IMR-90 (cell line): ENCODE results near the gene CUBN. TPM values are rescaled to one million over a fixed set of nuclear protein-coding genes. Genes with fewer than 3 reads are reported as not detected.

Experiments
- ATAC-seq: fragments of 200-7000 bp; cut with Tn5 transposase; 2 replicates; pipeline ENCODE4 v1.9.1; 2020; ENCODE audit warnings: low read depth, mild to moderate bottlenecking, moderate library complexity
- BruUV-seq: library from RNA; stranded (reverse); fragments of 400-500 nt; replicated peaks from 2 replicates; lab custom pipeline; 2021; lab: Mats Ljungman, UMichigan
- CTCF ChIA-PET: fragments of 300-600 bp; formaldehyde crosslinking; extraction: SDS; loops from one replicate; lab custom pipeline; 2021; ENCODE audit warnings: antibody characterized with exemption; lab: Yijun Ruan, JAX
- POLR2A ChIA-PET: fragments of 300-600 bp; sonication (Branson Sonifier 250); formaldehyde crosslinking; loops from one replicate; lab custom pipeline; 2022; ENCODE audit warnings: antibody characterized with exemption; ENCODE audit not compliant: unreplicated experiment; lab: Charles Lee
- DNase-seq: peaks from one replicate; pipeline ENCODE4 v3.0.0; 2013
- H2AFZ ChIP-seq: replicated peaks from 2 replicates; pipeline ENCODE3; 2013; ENCODE audit warnings: low read length, mild to moderate bottlenecking; ENCODE audit not compliant: poor library complexity
- H2AK5ac ChIP-seq: 2 replicates; pipeline ENCODE4 v1.6.1; 2013; ENCODE audit warnings: low read depth, low read length, inconsistent platforms
- H2AK9ac ChIP-seq: replicated peaks from 2 replicates; pipeline ENCODE3; 2013; ENCODE audit warnings: mild to moderate bottlenecking, low read depth, low read length, moderate library complexity; ENCODE audit not compliant: poor library complexity
- H2BK120ac ChIP-seq: 2 replicates; pipeline ENCODE4 v1.6.1; 2013; ENCODE audit warnings: low read depth, low read length, inconsistent platforms
- H2BK15ac ChIP-seq: 3 replicates; pipeline ENCODE4 v1.6.1; 2013; ENCODE audit warnings: low read depth, low read length, inconsistent platforms
- H2BK20ac ChIP-seq: 2 replicates; pipeline ENCODE4 v1.6.1; 2013; ENCODE audit warnings: low read depth, mild to moderate bottlenecking, inconsistent platforms, low read length, moderate library complexity
- H2BK5ac ChIP-seq: 2 replicates; pipeline ENCODE4 v1.6.1; 2013; ENCODE audit warnings: mild to moderate bottlenecking, low read depth, low read length, inconsistent platforms; ENCODE audit not compliant: poor library complexity, severe bottlenecking
- H3K14ac ChIP-seq: replicated peaks from 2 replicates; pipeline ENCODE4 v1.6.1; 2013; ENCODE audit warnings: low read depth, low read length, inconsistent platforms
- H3K18ac ChIP-seq: 2 replicates; pipeline ENCODE4 v1.6.1; 2013; ENCODE audit warnings: low read depth, low read length, control low read depth
- H3K23ac ChIP-seq: 2 replicates; pipeline ENCODE4 v1.6.1; 2013; ENCODE audit warnings: low read depth, low read length, inconsistent platforms
- H3K27ac ChIP-seq: 2 replicates; pipeline ENCODE4 v1.5.1; 2013; ENCODE audit warnings: mild to moderate bottlenecking, control low read depth, low read length; ENCODE audit not compliant: insufficient read depth
- H3K27me3 ChIP-seq: 2 replicates; pipeline ENCODE4 v1.6.1; 2013; ENCODE audit warnings: low read length; ENCODE audit not compliant: control insufficient read depth, insufficient read depth
- H3K36me3 ChIP-seq: 2 replicates; pipeline ENCODE4 v1.6.1; 2013; ENCODE audit warnings: low read length, mixed read lengths; ENCODE audit not compliant: control insufficient read depth, insufficient read depth
- H3K4ac ChIP-seq: 2 replicates; pipeline ENCODE4 v1.6.1; 2013; ENCODE audit warnings: low read depth, low read length, inconsistent platforms
- H3K4me1 ChIP-seq: 2 replicates; pipeline ENCODE4 v1.6.1; 2013; ENCODE audit warnings: low read length, mixed read lengths; ENCODE audit not compliant: control insufficient read depth, insufficient read depth
- H3K4me2 ChIP-seq: 2 replicates; pipeline ENCODE4 v1.6.1; 2013; ENCODE audit warnings: low read depth, mild to moderate bottlenecking, control low read depth, low read length, moderate library complexity
- H3K4me3 ChIP-seq: 2 replicates; pipeline ENCODE4 v1.5.1; 2013; ENCODE audit warnings: low read depth, mild to moderate bottlenecking, control low read depth, low read length, moderate library complexity; ENCODE audit not compliant: insufficient read depth
- H3K56ac ChIP-seq: 2 replicates; pipeline ENCODE4 v1.6.1; 2013; ENCODE audit warnings: low read length, inconsistent platforms; ENCODE audit not compliant: insufficient read depth; ENCODE audit errors: extremely low read depth
- H3K79me1 ChIP-seq, 2 experiments: 2 replicates each; pipeline ENCODE4 v1.6.1; 2013; ENCODE audit warnings: low read length in 2 of 2, inconsistent platforms in 1 of 2, low read depth in 1 of 2
- H3K9ac ChIP-seq: 2 replicates; pipeline ENCODE4 v1.6.1; 2013; ENCODE audit warnings: low read depth, low read length, control low read depth
- H3K9me1 ChIP-seq: 2 replicates; pipeline ENCODE4 v1.6.1; 2013; ENCODE audit warnings: low read length, inconsistent platforms; ENCODE audit not compliant: insufficient read depth
- H3K9me3 ChIP-seq: 2 replicates; pipeline ENCODE4 v1.6.1; 2013; ENCODE audit warnings: low read length; ENCODE audit not compliant: control insufficient read depth, insufficient read depth
- H4K20me1 ChIP-seq: 2 replicates; pipeline ENCODE4 v1.6.1; 2013; ENCODE audit warnings: low read length, inconsistent platforms; ENCODE audit not compliant: insufficient read depth
- H4K5ac ChIP-seq: 2 replicates; pipeline ENCODE4 v1.6.1; 2013; ENCODE audit warnings: mild to moderate bottlenecking, low read depth, low read length, control low read depth
- H4K8ac ChIP-seq, 2 experiments: 2 replicates each; pipeline ENCODE4 v1.6.1; 2013; ENCODE audit warnings: low read depth in 2 of 2, low read length in 2 of 2, control low read depth in 1 of 2, inconsistent platforms in 1 of 2
- H4K91ac ChIP-seq: 2 replicates; pipeline ENCODE4 v1.6.1; 2013; ENCODE audit warnings: low read depth, low read length, inconsistent platforms; ENCODE audit not compliant: insufficient read depth
- BHLHE40 ChIP-seq: fragments of 150-350 bp; IDR thresholded peaks from 2 replicates; pipeline ENCODE4 v1.6.1; 2016; ENCODE audit warnings: mild to moderate bottlenecking, low read depth, low read length
- CEBPB ChIP-seq: IDR thresholded peaks from 2 replicates; pipeline ENCODE4 v1.6.1; 2012; ENCODE audit warnings: low read depth, low read length, improper control_type of control experiment
- CHD1 ChIP-seq: IDR thresholded peaks from 2 replicates; pipeline ENCODE4 v1.6.1; 2012; ENCODE audit warnings: low read depth, low read length, improper control_type of control experiment
- CTCF ChIP-seq: conservative IDR thresholded peaks from 2 replicates; pipeline ENCODE4 v1.5.1; 2012; ENCODE audit warnings: mild to moderate bottlenecking, low read depth, low read length, improper control_type of control experiment
- ELK1 ChIP-seq: fragments of 150-350 bp; IDR thresholded peaks from 2 replicates; pipeline ENCODE4 v1.6.1; 2016; ENCODE audit warnings: low read depth, mild to moderate bottlenecking, low read length, moderate library complexity, borderline replicate concordance
- FOS ChIP-seq: fragments of 150-350 bp; IDR thresholded peaks from 2 replicates; pipeline ENCODE4 v1.6.1; 2016; ENCODE audit warnings: low read depth, low read length
- MAFK ChIP-seq: IDR thresholded peaks from 2 replicates; pipeline ENCODE4 v1.6.1; 2012; ENCODE audit warnings: low read depth, low read length, improper control_type of control experiment
- MAZ ChIP-seq: IDR thresholded peaks from 2 replicates; pipeline ENCODE4 v1.6.1; 2012; ENCODE audit warnings: low read depth, mild to moderate bottlenecking, low read length, improper control_type of control experiment, moderate library complexity, borderline replicate concordance
- MXI1 ChIP-seq: IDR thresholded peaks from 2 replicates; pipeline ENCODE4 v1.6.1; 2012; ENCODE audit warnings: low read depth, mild to moderate bottlenecking, low read length, moderate library complexity, borderline replicate concordance
- NFE2L2 ChIP-seq: fragments of 150-350 bp; IDR thresholded peaks from 2 replicates; pipeline ENCODE4 v1.6.1; 2016; ENCODE audit warnings: low read depth, mild to moderate bottlenecking, low read length
- POLR2A ChIP-seq: IDR thresholded peaks from 2 replicates; pipeline ENCODE4 v1.6.1; 2012; ENCODE audit warnings: mild to moderate bottlenecking, low read depth, low read length
- RAD21 ChIP-seq: IDR thresholded peaks from 2 replicates; pipeline ENCODE4 v1.6.1; 2012; ENCODE audit warnings: low read length, improper control_type of control experiment
- RCOR1 ChIP-seq: IDR thresholded peaks from 2 replicates; pipeline ENCODE4 v1.6.1; 2012; ENCODE audit warnings: mild to moderate bottlenecking, low read length, improper control_type of control experiment; ENCODE audit not compliant: insufficient replicate concordance
- RFX5 ChIP-seq: IDR thresholded peaks from 2 replicates; pipeline ENCODE4 v1.8.0; 2012; ENCODE audit warnings: low read depth, mild to moderate bottlenecking, low read length, moderate library complexity
- SMC3 ChIP-seq: fragments of 150-350 bp; IDR thresholded peaks from 2 replicates; pipeline ENCODE4 v1.6.1; 2016; ENCODE audit warnings: low read depth, mild to moderate bottlenecking, antibody characterized with exemption, low read length, moderate library complexity
- USF2 ChIP-seq: fragments of 150-350 bp; IDR thresholded peaks from 2 replicates; pipeline ENCODE4 v1.6.1; 2017; ENCODE audit warnings: mild to moderate bottlenecking, antibody characterized with exemption, low read length, low read depth
- WGBS, 2 experiments: methylation state at CpG; one replicate each; pipeline versions ENCODE4 v1.1.5 to v1.1.7; 2013; ENCODE audit warnings: missing lambda C conversion rate in 2 of 2; ENCODE audit not compliant: insufficient read length in 1 of 2; ENCODE audit errors: extremely low coverage in 2 of 2; 5-methylcytosine and 5-hydroxymethylcytosine counted together
- dilution Hi-C: fragments of 300-500 bp; cut with HindIII; formaldehyde crosslinking; loops from one replicate; pipeline ENCODE4 v1.14.3; 2018; ENCODE audit warnings: low sequenced_read_pairs; ENCODE audit not compliant: unreplicated experiment
- in situ Hi-C: fragments of 300-500 bp; cut with MboI; formaldehyde crosslinking; loops from 3 replicates; pipeline ENCODE4 v1.14.3; 2019; ENCODE audit warnings: low sequenced_read_pairs, inconsistent platforms, mixed read lengths
- intact Hi-C: fragments of 100-400 bp; cut with micrococcal nuclease; formaldehyde crosslinking; loops from 2 replicates; pipeline ENCODE4 v1.10.0; 2022
- polyA plus RNA-seq, 3 experiments: library from polyadenylated mRNA; depleted of rRNA; stranded (reverse); fragments of >200 nt; gene quantifications; 2 replicates each; pipeline ENCODE4 v1.2.3, GENCODE V29; 2012; ENCODE audit warnings: low replicate concordance in 1 of 3
- total RNA-seq: library from RNA; depleted of rRNA; stranded (reverse); fragments of >200 nt; gene quantifications from 2 replicates; pipeline ENCODE4 v1.2.3, GENCODE V29; 2012

CUBN gene
- total and polyA plus RNA-seq, 2 of the 4 experiments (the other 2 are of a cell fraction), result 0.19 to 0.54 TPM

GRCh38 chr10:17171141-17171641, 41.6 kb upstream of the CUBN start:
- Histone ChIP-seq H3K9ac (peak overlapping the region; percentile 67; the same call in 1 of the 2 replicates), H2BK120ac (peak overlapping the region; percentile 85; the same call in 1 of the 2 replicates), H2BK15ac (peak overlapping the region; percentile 69; the same call in 2 of the 3 replicates), H4K5ac (peak overlapping the region; percentile 93), H4K20me1 (no peaks in the 10 kb centered on the region), H3K79me1 (peaks cover 0 to 5% of the 10 kb centered on the region in 2 experiments; a peak in 1 of 4 replicates), H3K9me1 (peaks cover 4% of the 10 kb centered on the region), H2AK5ac (peak overlapping the region; percentile 61), H3K23ac (peak overlapping the region; percentile 89), H2BK5ac (peak overlapping the region; percentile 50), H2AK9ac (no peak overlapping the region), H2AFZ (peak overlapping the region; percentile 83), H2BK20ac (peak overlapping the region; percentile 28), H3K14ac (peak overlapping the region; percentile 41), H3K9me3 (no peaks in the 10 kb centered on the region), H3K4me1 (peaks cover 7% of the 10 kb centered on the region), H3K4me2 (peak overlapping the region; percentile 88), H3K27me3 (no peaks in the 10 kb centered on the region), H3K18ac (peak overlapping the region; percentile 33), H3K36me3 (no peaks in the 10 kb centered on the region; the same call in 1 of the 2 replicates), H4K91ac (peak overlapping the region; percentile 10; the same call in 1 of the 2 replicates), H3K27ac (peak overlapping the region; percentile 80), H3K4ac (peak overlapping the region; percentile 47), H3K4me3 (no peak overlapping the region), H4K8ac (peak overlapping the region; percentile 55 to 61), H3K56ac (no peak overlapping the region)
- BruUV-seq, result no TSS peak
- TF ChIP-seq BHLHE40 (no peak), CHD1 (no peak), CTCF (no peak), MXI1 (no peak), POLR2A (no peak), FOS (no peak), MAFK (no peak), SMC3 (no peak), ELK1 (no peak), CEBPB (no peak), RFX5 (no peak), RCOR1 (no peak), MAZ (no peak), USF2 (no peak), NFE2L2 (no peak), RAD21 (no peak)
- ChIA-PET CTCF (no interaction called here), POLR2A (no interaction called here)
- dilution Hi-C loops (no loop called here), intact Hi-C loops (no loop called here), in situ Hi-C loops (no loop called here)
- WGBS, 2 experiments, result no CpG with 5 or more reads among the region's 4 CpGs
- DNase-seq (peak; percentile 19), ATAC-seq (peak; percentile 63)
